ENCODE data around the gene CMC2.

Gene CMC2

DNA sequence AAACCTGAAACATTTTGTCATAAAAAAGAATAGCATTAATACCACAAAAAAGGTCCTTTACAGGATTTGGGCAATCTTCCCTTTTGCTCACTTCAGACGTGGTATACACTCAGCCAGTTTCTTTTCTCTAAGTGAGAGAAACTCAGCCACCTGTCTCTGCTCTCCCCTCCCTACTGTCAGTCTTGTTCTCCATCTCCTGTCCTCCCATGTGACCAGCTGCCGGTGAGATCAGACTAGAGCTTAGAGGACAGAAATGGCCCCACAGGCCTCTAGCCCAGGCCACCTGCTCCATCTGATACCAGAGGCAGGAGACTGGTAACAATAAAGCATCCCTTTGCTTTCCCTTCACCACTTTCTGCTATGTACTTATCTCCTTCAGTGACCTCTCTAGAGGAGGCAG lies 34.9 kb downstream of the CMC2 start:
- DNase-seq, result no peak

GRCh38 chr16:80969114-80969484 lies 37.6 kb downstream of the CMC2 start:
- DNase-seq, result no peak

GRCh38 chr16:80968386-80969113 lies 38.1 kb downstream of the CMC2 start:
- DNase-seq, result no peak

DNA sequence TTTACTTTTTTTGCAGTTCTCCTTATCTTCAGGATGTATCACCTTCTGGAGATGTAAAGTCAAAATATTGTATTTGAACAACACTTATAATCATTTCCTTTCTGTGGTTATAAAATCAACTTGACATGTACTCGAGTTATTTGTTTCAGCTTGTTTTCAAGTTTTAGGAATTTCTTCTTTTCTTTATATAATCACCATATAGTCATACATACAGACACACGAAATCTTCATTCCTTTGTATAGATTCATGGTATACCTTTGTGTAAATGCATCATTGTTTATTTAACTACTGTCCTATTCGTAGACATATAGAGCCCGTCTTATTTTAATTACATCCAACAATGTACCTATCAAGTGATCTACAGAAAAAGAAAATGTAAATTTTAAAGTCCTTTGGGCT lies 40.1 kb downstream of the CMC2 start:
- DNase-seq, result no peak

- DNase-seq, result no peak
Observed at GRCh38 chr16:80964351-80964750, 42.3 kb downstream of the CMC2 start.

GRCh38 chr16:80962879-80963278 lies 43.8 kb downstream of the CMC2 start:
- DNase-seq, result no peak

DNA sequence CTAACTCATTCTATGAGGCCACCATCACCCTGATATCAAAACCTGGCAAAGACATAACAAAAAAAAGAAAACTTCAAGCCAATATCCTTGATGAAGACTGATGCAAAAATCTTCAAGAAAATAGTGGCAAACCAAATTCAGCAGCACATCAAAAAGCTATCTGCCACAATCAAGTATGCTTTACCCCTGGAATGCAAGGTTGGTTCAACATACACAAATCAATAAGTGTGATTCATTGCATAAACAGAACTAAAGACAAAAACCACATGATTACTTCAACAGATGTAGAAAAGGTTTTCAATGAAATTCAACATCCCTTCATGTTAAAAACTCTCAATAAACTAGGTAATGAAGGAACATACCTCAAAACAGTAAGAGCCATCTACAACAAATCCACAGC lies 48.4 kb downstream of the CMC2 start:
- DNase-seq, result no peak

DNA sequence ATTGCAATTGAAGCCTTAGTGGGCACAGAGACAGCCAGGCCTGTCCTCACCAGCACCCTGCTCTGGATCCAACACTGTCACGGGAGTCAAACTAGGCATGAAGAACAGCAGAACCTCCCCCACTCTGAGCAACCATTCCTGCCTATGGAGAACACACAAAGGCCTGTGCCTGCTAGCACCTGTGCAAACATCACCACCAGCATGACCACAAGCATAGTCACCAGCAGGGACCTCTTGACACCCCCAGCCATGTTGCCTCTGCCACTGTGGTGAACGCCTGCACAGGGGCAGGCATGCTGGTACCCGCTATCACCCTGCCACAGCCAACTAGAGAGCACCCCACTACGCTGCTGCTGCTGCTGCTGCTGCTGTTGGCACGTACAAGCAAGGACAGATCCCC lies 51.7 kb downstream of the CMC2 start:
- DNase-seq, result no peak

DNA sequence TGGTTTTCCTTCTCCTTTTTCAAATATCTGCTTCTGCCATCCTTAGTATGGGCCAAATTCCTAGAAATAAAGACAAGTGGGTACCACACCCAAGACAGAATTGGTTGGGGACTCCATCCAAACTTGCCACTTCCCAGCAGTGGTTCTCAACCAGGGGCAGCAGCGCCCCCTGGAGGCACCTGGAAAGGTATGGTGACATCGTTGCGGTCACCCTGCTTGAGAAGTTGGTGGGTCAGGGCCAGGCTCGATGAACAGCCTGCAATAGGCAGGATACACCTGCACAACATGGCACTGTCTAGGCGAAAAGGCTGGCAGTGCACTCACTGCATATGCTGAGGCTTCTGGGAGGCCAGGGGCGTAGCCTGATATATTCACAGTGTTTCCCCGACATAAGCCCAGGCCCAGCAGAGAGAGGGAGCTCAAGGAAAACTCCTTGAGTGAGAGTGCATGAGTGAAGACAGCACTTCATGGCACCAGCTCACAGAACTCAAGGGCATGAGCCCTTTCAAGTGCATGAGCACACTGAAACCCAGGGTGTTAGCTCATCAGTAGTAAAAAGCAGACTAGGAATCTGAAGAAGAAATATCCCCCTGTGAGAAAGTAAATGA lies 57.7 kb downstream of the CMC2 start:
- no peak for DNase-seq

GRCh38 chr16:80947708-80948625 lies 58.7 kb downstream of the CMC2 start:
- DNase-seq, result no peak

GRCh38 chr16:80947239-80947638 lies 59.4 kb downstream of the CMC2 start:
- DNase-seq, result no peak

GRCh38 chr16:80946481-80946880 lies 60.2 kb downstream of the CMC2 start:
- DNase-seq, result no peak

DNA sequence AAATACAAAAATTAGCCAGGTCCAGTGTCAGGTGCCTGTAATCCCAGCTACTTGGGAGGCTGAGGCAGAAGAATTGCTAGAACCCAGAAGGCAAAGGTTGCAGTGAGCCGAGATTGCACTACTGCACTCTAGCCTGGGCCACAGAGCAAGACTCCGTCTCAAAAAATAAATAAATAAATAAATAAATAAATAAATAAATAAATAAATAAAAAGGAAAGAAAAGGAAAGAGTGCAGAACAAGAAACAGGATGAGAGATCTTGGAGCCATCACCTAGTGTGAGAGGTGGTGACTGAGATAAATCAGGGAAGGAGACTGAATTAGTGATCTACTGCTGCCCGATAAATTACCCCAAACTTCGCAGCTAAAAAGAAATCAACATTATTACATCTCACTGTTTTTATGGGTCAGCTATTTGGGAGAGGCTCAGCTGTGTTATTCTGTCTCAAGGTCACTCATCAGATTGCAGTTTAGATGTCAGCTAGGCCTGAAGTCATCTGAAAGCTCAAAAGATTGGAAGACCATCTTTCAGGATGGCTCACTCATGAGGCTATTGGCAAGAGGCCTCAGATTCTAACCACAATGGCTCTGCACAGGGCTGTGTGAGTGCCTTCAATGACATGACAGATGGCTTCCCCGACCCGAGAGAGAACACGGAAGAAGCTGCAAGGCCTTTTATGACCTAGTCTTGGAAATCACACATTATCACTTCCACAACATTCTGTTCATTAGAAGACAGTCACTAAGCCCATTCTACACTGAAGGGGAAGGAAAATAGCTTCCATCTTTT lies 66.4 kb downstream of the CMC2 start:
- DNase-seq, result no peak

- no peak for DNase-seq
Observed at GRCh38 chr16:80938879-80939260, 67.8 kb downstream of the CMC2 start.

- no peak for DNase-seq
Observed at GRCh38 chr16:80938004-80938878, 68.4 kb downstream of the CMC2 start.

- DNase-seq, result no peak
Observed at GRCh38 chr16:80936410-80936809, 70.3 kb downstream of the CMC2 start.

- no peak for DNase-seq
Observed at GRCh38 chr16:80935691-80936090, 71.0 kb downstream of the CMC2 start.

DNA sequence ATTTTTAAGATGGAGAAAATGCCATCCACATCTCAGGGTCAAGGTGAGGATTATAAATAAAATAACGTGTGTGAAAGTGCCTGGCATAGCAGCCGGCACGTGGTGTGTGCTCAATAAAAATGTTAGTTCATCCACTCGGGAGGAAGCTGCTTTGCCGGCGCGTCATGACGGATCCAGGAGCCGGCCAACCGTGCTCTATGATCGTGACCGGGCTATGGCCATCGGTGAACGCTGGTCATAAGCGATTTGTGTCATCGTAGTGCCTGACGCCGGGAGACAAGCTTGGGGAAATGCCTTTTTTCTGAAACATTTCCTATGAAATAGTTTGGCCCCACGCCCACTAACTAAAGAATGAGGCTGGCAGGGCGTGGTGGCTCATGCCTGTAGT lies 74.0 kb downstream of the CMC2 start:
- no peak for DNase-seq

- DNase-seq, result peak; percentile 29
Observed at GRCh38 chr16:80931801-80932707, 74.6 kb downstream of the CMC2 start.

DNA sequence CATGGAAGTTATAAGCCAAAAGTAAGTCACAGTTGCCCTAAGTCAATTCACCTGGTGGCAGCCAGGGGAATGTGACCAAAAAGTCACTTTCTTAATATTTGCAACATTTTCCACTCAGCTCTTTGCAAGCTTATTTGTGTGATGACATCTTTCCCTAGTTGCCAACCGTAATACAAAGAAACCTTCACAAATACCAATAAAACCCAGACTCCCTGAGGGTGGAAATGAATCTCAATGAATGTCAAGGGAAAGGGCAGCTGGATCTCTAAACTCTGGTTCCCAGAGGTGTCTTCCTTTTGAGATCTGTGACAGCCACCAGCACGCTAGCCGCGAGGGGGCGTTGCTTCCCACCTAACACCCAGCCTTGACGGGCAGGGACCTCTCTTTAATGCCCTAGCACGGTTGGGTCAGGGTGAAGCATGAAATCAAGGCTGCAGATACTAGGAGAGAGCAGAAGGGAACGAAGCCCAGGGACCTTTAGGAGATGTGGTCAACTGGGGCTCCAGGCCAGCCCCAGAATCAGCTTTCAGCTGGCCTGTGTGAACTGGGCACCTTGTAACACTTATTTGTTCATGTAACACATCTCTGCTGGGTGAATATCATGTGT lies 82.2 kb downstream of the CMC2 start:
- no peak for DNase-seq

- no peak for DNase-seq
Observed at GRCh38 chr16:80923356-80923755, 83.3 kb downstream of the CMC2 start.
